H1 (cell line): ENCODE measurements around the gene SCAI. TPM values are rescaled to one million over a fixed set of nuclear protein-coding genes. Genes with fewer than 3 reads are reported as not detected.

Experiments used
- CTCF ChIA-PET: fragments of 300-600 bp; sonication (Branson Sonifier 250); formaldehyde crosslinking; loops from one replicate; lab custom pipeline; 2021; ENCODE audit not compliant: partially characterized antibody; lab: Charles Lee
- POLR2A ChIA-PET: fragments of 300-600 bp; sonication (Branson Sonifier 250); formaldehyde crosslinking; loops from one replicate; lab custom pipeline; 2021; ENCODE audit warnings: inconsistent platforms; ENCODE audit not compliant: partially characterized antibody; lab: Charles Lee
- DNase-seq, 2 experiments: peaks; one replicate each; pipeline versions ENCODE4 v3.0.0 to v3.0.0-alpha.2; 2010 to 2022; ENCODE audit warnings: low spot score in 2 of 2, low read depth in 1 of 2, mixed read lengths in 1 of 2
- FAIRE-seq: peaks from 2 replicates; lab custom pipeline; 2011; peaks lifted over from hg19 to GRCh38; lab: Jason Lieb, UNC
- H2AFZ ChIP-seq: 2 replicates; pipeline ENCODE4 v1.8.1; 2012; ENCODE audit warnings: low read length, inconsistent platforms
- H2AK5ac ChIP-seq: 2 replicates; pipeline ENCODE4 v1.6.1; 2013; ENCODE audit warnings: low read depth, low read length
- H2BK120ac ChIP-seq: replicated peaks from 2 replicates; pipeline ENCODE3; 2013; ENCODE audit warnings: low read depth, low read length, inconsistent platforms
- H2BK12ac ChIP-seq: 2 replicates; pipeline ENCODE4 v1.6.1; 2013; ENCODE audit warnings: low read depth, low read length
- H2BK15ac ChIP-seq: 2 replicates; pipeline ENCODE4 v1.6.1; 2013; ENCODE audit warnings: low read length
- H2BK20ac ChIP-seq: 2 replicates; pipeline ENCODE4 v1.6.1; 2013; ENCODE audit warnings: low read length
- H2BK5ac ChIP-seq: 2 replicates; pipeline ENCODE4 v1.6.1; 2013; ENCODE audit warnings: low read depth, low read length
- H3K14ac ChIP-seq: 2 replicates; pipeline ENCODE4 v1.6.1; 2013; ENCODE audit warnings: inconsistent platforms; ENCODE audit not compliant: insufficient read length
- H3K18ac ChIP-seq: 2 replicates; pipeline ENCODE4 v1.6.1; 2013; ENCODE audit warnings: low read length; ENCODE audit errors: extremely low read depth
- H3K23ac ChIP-seq: 2 replicates; pipeline ENCODE4 v1.6.1; 2013; ENCODE audit warnings: inconsistent platforms; ENCODE audit not compliant: insufficient read length
- H3K23me2 ChIP-seq: 2 replicates; pipeline ENCODE4 v1.6.1; 2013; ENCODE audit warnings: low read depth, low read length
- H3K27ac ChIP-seq: 2 replicates; pipeline ENCODE4 v1.6.1; 2011; ENCODE audit warnings: low read depth, low read length, inconsistent platforms
- H3K27me3 ChIP-seq, 4 experiments: replicated peaks in 1 of 4; 1 replicate in 1 of 4; 2 replicates in 3 of 4; pipeline versions ENCODE4 v1.6.1 to v1.8.1; 2011 to 2013; ENCODE audit warnings: low read length in 3 of 4, mild to moderate bottlenecking in 3 of 4, inconsistent platforms in 2 of 4, mixed read lengths in 2 of 4, moderate library complexity in 1 of 4; ENCODE audit not compliant: control insufficient read depth in 3 of 4, insufficient read depth in 3 of 4; ENCODE audit errors: extremely low read depth in 1 of 4
- H3K36me3 ChIP-seq, 4 experiments: 2 replicates each; pipeline versions ENCODE4 v1.6.1 to v1.8.1; 2011 to 2013; ENCODE audit warnings: mild to moderate bottlenecking in 4 of 4, low read length in 3 of 4, moderate library complexity in 2 of 4, control low read depth in 1 of 4, inconsistent platforms in 1 of 4; ENCODE audit not compliant: insufficient read depth in 4 of 4, control insufficient read depth in 2 of 4
- H3K4ac ChIP-seq: replicated peaks from 2 replicates; pipeline ENCODE3; 2013; ENCODE audit warnings: low read length, low read depth, mixed read lengths, inconsistent platforms; ENCODE audit not compliant: insufficient read length
- H3K4me1 ChIP-seq, 4 experiments: replicated peaks in 1 of 4; 1 replicate in 1 of 4; 2 replicates in 3 of 4; pipeline versions ENCODE4 v1.6.1 to v1.8.1; 2011 to 2013; ENCODE audit warnings: low read length in 3 of 4, inconsistent platforms in 2 of 4, mixed read lengths in 1 of 4; ENCODE audit not compliant: insufficient read depth in 4 of 4, control insufficient read depth in 3 of 4
- H3K4me2 ChIP-seq, 2 experiments: 2 replicates each; pipeline versions ENCODE4 v1.6.1 to v1.8.1; 2011 to 2013; ENCODE audit warnings: low read depth in 2 of 2, low read length in 2 of 2, control low read depth in 1 of 2, inconsistent platforms in 1 of 2, mild to moderate bottlenecking in 1 of 2; ENCODE audit not compliant: insufficient read depth in 1 of 2
- H3K4me3 ChIP-seq, 4 experiments: fragments of 200-600, 300-600 bp in 1 of 4; sonication (generic), shearing (Covaris generic), sonication (Bioruptor Twin) in 1 of 4; 2 replicates each; pipeline versions ENCODE4 v1.5.1 to v1.8.1; 2011 to 2016; ENCODE audit warnings: low read length in 4 of 4, low read depth in 3 of 4, control low read depth in 2 of 4, inconsistent platforms in 2 of 4, mild to moderate bottlenecking in 2 of 4, mixed read lengths in 1 of 4, moderate library complexity in 1 of 4; ENCODE audit not compliant: insufficient read depth in 2 of 4; ENCODE audit errors: extremely low read depth in 1 of 4
- H3K56ac ChIP-seq: replicated peaks from 2 replicates; pipeline ENCODE3; 2013; ENCODE audit warnings: low read depth, mild to moderate bottlenecking, mixed read lengths, low read length, inconsistent platforms; ENCODE audit not compliant: insufficient read length
- H3K79me1 ChIP-seq: 2 replicates; pipeline ENCODE4 v1.6.1; 2013; ENCODE audit warnings: low read depth, low read length, control low read depth
- H3K79me2 ChIP-seq, 2 experiments: 2 replicates each; pipeline versions ENCODE4 v1.6.1 to v1.8.1; 2012 to 2013; ENCODE audit warnings: low read length in 2 of 2, mild to moderate bottlenecking in 2 of 2, inconsistent platforms in 1 of 2; ENCODE audit not compliant: insufficient read depth in 2 of 2, control insufficient read depth in 1 of 2
- H3K9ac ChIP-seq, 4 experiments: replicated peaks in 1 of 4; 1 replicate in 1 of 4; 2 replicates in 3 of 4; pipeline versions ENCODE4 v1.6.1 to v1.8.1; 2011 to 2013; ENCODE audit warnings: low read depth in 3 of 4, low read length in 3 of 4, control low read depth in 2 of 4, mild to moderate bottlenecking in 2 of 4, moderate library complexity in 2 of 4, inconsistent platforms in 1 of 4; ENCODE audit errors: extremely low read depth in 1 of 4
- H3K9me3 ChIP-seq, 2 experiments: 2 replicates each; pipeline versions ENCODE4 v1.6.1 to v1.8.1; 2012 to 2013; ENCODE audit warnings: mild to moderate bottlenecking in 2 of 2, moderate library complexity in 2 of 2, control low read depth in 1 of 2, inconsistent platforms in 1 of 2, low read depth in 1 of 2, low read length in 1 of 2, mixed read lengths in 1 of 2; ENCODE audit not compliant: insufficient read depth in 2 of 2
- H4K20me1 ChIP-seq, 2 experiments: replicated peaks in 1 of 2; 2 replicates each; pipeline versions ENCODE3 to v1.8.1; 2011 to 2013; ENCODE audit warnings: inconsistent platforms in 2 of 2, low read length in 2 of 2, mild to moderate bottlenecking in 1 of 2; ENCODE audit not compliant: insufficient read depth in 2 of 2, control insufficient read depth in 1 of 2
- H4K5ac ChIP-seq: 2 replicates; pipeline ENCODE4 v1.6.1; 2013; ENCODE audit warnings: low read length, low read depth, mixed read lengths, inconsistent platforms; ENCODE audit not compliant: insufficient read length
- H4K8ac ChIP-seq: 2 replicates; pipeline ENCODE4 v1.8.0; 2013; ENCODE audit warnings: mild to moderate bottlenecking, moderate library complexity, low read length, inconsistent platforms; ENCODE audit not compliant: insufficient read depth; ENCODE audit errors: extremely low read depth
- H4K91ac ChIP-seq: replicated peaks from 2 replicates; pipeline ENCODE3; 2013; ENCODE audit warnings: low read length, mixed read lengths, inconsistent platforms; ENCODE audit not compliant: insufficient read length
- BCL11A ChIP-seq, 2 experiments: IDR thresholded peaks; one replicate each; pipeline ENCODE4 v1.6.1; 2011; ENCODE audit warnings: low read depth in 2 of 2, low read length in 2 of 2, mild to moderate bottlenecking in 2 of 2
- EGR1 ChIP-seq: IDR thresholded peaks from 2 replicates; pipeline ENCODE4 v1.6.1; 2011; ENCODE audit warnings: low read depth, low read length, borderline replicate concordance
- EP300 ChIP-seq, 2 experiments: IDR thresholded peaks; 1 replicate in 1 of 2; 2 replicates in 1 of 2; pipeline ENCODE4 v1.6.1; 2011 to 2012; ENCODE audit warnings: low read depth in 2 of 2, low read length in 2 of 2, mild to moderate bottlenecking in 2 of 2, borderline replicate concordance in 1 of 2, inconsistent platforms in 1 of 2, moderate library complexity in 1 of 2
- JUND ChIP-seq: IDR thresholded peaks from 2 replicates; pipeline ENCODE4 v1.6.1; 2011; ENCODE audit warnings: mild to moderate bottlenecking, improper control_type of control experiment, low read length
- KDM5A ChIP-seq: fragments of 200-600 bp; IDR thresholded peaks from 2 replicates; pipeline ENCODE4 v1.7.1; 2012; ENCODE audit warnings: mild to moderate bottlenecking, low read length, inconsistent platforms, mixed read lengths
- POLR2AphosphoS5 ChIP-seq: IDR thresholded peaks from 2 replicates; pipeline ENCODE4 v1.6.1; 2011; ENCODE audit warnings: low read depth, low read length
- RFX5 ChIP-seq: IDR thresholded peaks from 2 replicates; pipeline ENCODE4 v1.6.1; 2011; ENCODE audit warnings: low read depth, low read length, improper control_type of control experiment, borderline replicate concordance
- RNF2 ChIP-seq: fragments of 200-900, 300-1000 bp; sonication (generic); IDR thresholded peaks from 2 replicates; pipeline ENCODE4 v1.7.1; 2016; ENCODE audit warnings: borderline replicate concordance, low read depth, mild to moderate bottlenecking, antibody characterized with exemption, low read length; ENCODE audit not compliant: poor library complexity, severe bottlenecking; ENCODE audit errors: missing control alignments
- SP1 ChIP-seq: IDR thresholded peaks from 2 replicates; pipeline ENCODE4 v1.6.1; 2011; ENCODE audit warnings: low read depth, low read length
- SP2 ChIP-seq: IDR thresholded peaks from 2 replicates; pipeline ENCODE4 v1.6.1; 2012; ENCODE audit warnings: mild to moderate bottlenecking, low read length, inconsistent platforms
- TEAD4 ChIP-seq: IDR thresholded peaks from 2 replicates; pipeline ENCODE4 v1.6.1; 2012; ENCODE audit warnings: low read depth, low read length, inconsistent platforms, mixed read lengths
- WGBS, 2 experiments: shearing (Covaris generic) in 1 of 2; methylation state at CpG; one replicate each; pipeline versions ENCODE4 v1.1.6 to v1.1.7; 2013 to 2015; ENCODE audit warnings: low lambda C conversion rate in 2 of 2, mixed read lengths in 2 of 2, inconsistent platforms in 1 of 2, low coverage in 1 of 2, missing lambda C conversion rate in 1 of 2; ENCODE audit not compliant: insufficient replicate concordance in 2 of 2, insufficient coverage in 1 of 2, insufficient read length in 1 of 2; ENCODE audit errors: extremely low coverage in 1 of 2, missing lambda C conversion rate in 1 of 2; 5-methylcytosine and 5-hydroxymethylcytosine counted together
- polyA plus RNA-seq, 7 experiments: library from polyadenylated mRNA; depleted of rRNA in 3 of 7; stranded (reverse) in 5 of 7; unstranded in 2 of 7; fragments of >200 nt in 5 of 7; fragments of 200-250 nt in 2 of 7; gene quantifications; 1 replicate in 5 of 7; 2 replicates in 1 of 7; 4 replicates in 1 of 7; pipeline versions ENCODE4 v1.2.1 to v1.2.3, GENCODE V29; 2011 to 2013; ENCODE audit warnings: missing spikeins in 2 of 7, mixed read lengths in 2 of 7
- total RNA-seq: library from RNA; stranded (reverse); fragmentation: NEBNext Ultra II Directional; extraction: Animal tissue kit (Norgen Biotek cat#: 25700); gene quantifications from 2 replicates; pipeline ENCODE4 v1.2.1, GENCODE V29; 2021
- TF ChIP-seq, protein P1 (sequence below): IDR thresholded peaks from 2 replicates; pipeline ENCODE4 v1.6.1; 2012; ENCODE audit warnings: inconsistent platforms

SCAI gene
- total and polyA plus RNA-seq, 2 of the 8 experiments (the other 6 are each of a cell fraction or from before 2014, with no cell fraction given) = 6.4 to 19.8 TPM

DNA sequence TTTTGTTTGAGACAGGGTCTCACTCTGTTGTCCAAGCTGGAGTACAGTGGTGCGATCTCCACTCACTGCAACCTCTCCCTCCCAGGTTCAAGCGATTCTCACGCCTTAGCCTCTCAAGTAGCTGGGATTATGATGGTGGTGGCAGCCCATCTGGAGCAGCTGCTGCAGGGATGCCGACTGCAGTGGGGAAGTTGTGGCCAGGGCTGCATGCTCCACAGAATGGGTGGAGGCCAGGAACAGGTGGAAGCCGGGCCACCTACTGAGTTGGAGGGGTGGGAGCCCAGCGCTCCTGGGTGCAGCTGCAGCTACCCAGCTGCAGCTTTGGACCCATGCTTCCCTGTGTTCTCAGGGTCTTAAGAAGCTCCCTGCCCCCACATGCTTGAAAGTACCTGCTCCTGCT, 99.7 kb downstream of the SCAI start:
- H3K23ac ChIP-seq = no peak overlapping the region
- no peak overlapping the region for H2AFZ ChIP-seq
- no peak for DNase-seq
- H2BK15ac ChIP-seq = no peak overlapping the region
- POLR2A ChIA-PET = interaction anchor here (1.2 kb wide), 1 partner anchor 9 kb away, joined by 4 read pairs; no protein-coding TSS in a partner anchor
- H3K23me2 ChIP-seq = peaks cover 2% of the 10 kb centered on the region; the same call in 1 of the 2 replicates
- no peak overlapping the region for H3K14ac ChIP-seq
- no peak overlapping the region for H4K91ac ChIP-seq
- H4K20me1 ChIP-seq = peaks cover 0 to 3% of the 10 kb centered on the region in 2 experiments
- FAIRE-seq = no peak
- H3K9ac ChIP-seq = no peak overlapping the region
- H3K18ac ChIP-seq = no peak overlapping the region
- H2AK5ac ChIP-seq = no peak overlapping the region
- no peak overlapping the region for H3K27ac ChIP-seq
- H3K9me3 ChIP-seq = no peaks in the 10 kb centered on the region
- H2BK5ac ChIP-seq = no peak overlapping the region
- TF ChIP-seq KDM5A (no peak), EGR1 (no peak), EP300 (IDR thresholded peaks at IDR 0.05; ENCODE audit: borderline replicate concordance in 1 of 2, low read depth in 2 of 2, low read length in 2 of 2) (no peak), BCL11A (IDR thresholded peaks at IDR 0.05; ENCODE audit: low read depth in 2 of 2, low read length in 2 of 2) (no peak), RFX5 (no peak), SP2 (no peak), RNF2 (no peak), POLR2AphosphoS5 (no peak), JUND (no peak), TEAD4 (no peak), SP1 (no peak)
- TF ChIP-seq, protein P1, sequence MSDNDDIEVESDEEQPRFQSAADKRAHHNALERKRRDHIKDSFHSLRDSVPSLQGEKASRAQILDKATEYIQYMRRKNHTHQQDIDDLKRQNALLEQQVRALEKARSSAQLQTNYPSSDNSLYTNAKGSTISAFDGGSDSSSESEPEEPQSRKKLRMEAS = no peak
- no peak overlapping the region for H3K4me3 ChIP-seq
- H3K79me1 ChIP-seq = no peaks in the 10 kb centered on the region
- H3K4me2 ChIP-seq = no peak overlapping the region
- no peak overlapping the region for H4K5ac ChIP-seq
- no peaks in the 10 kb centered on the region; a peak in 1 of 8 replicates for H3K36me3 ChIP-seq
- no peak overlapping the region for H4K8ac ChIP-seq
- CTCF ChIA-PET = no interaction called here
- no peak overlapping the region for H3K56ac ChIP-seq
- H3K4ac ChIP-seq = no peak overlapping the region
- no peak overlapping the region for H2BK120ac ChIP-seq
- 89% methylated on average over 6 of the region's 6 CpGs; no CpG with 5 or more reads in 1 of the 2 experiments for WGBS, 2 experiments
- no peak overlapping the region for H2BK12ac ChIP-seq
- no peaks in the 10 kb centered on the region for H3K4me1 ChIP-seq
- H3K27me3 ChIP-seq = no peaks in the 10 kb centered on the region
- peaks cover 0 to 3% of the 10 kb centered on the region in 2 experiments; a peak in 1 of 4 replicates for H3K79me2 ChIP-seq
- H2BK20ac ChIP-seq = no peak overlapping the region
